ENCODE data around the gene BICD1. TPM values are rescaled to one million over a fixed set of nuclear protein-coding genes. Genes with fewer than 3 reads are reported as not detected.

Gene BICD1
- total and polyA plus RNA-seq, 4 donors = 3.0 to 42.6 (median 25.2) TPM

- Histone ChIP-seq H3K27me3 (ENCODE audit: control insufficient read depth in 1 of 2, insufficient read depth in 2 of 2, low read length in 1 of 2) (no peaks in the 10 kb centered on the region), H3K27ac (ENCODE audit: low read depth in 1 of 2, low read length in 2 of 2) (no peak overlapping the region), H3K36me3 (ENCODE audit: control insufficient read depth in 1 of 2, insufficient read depth in 2 of 2, low read length in 1 of 2) (peaks cover 0 to 2% of the 10 kb centered on the region in 2 donors), H3K9me3 (ENCODE audit: control insufficient read depth, low read length) (no peaks in the 10 kb centered on the region), H3K4me3 (ENCODE audit: low read length in 2 of 2) (no peak overlapping the region), H3K4me1 (ENCODE audit: control insufficient read depth in 1 of 2, insufficient read depth in 2 of 2, low read length in 2 of 2) (no peaks in the 10 kb centered on the region)
- DNase-seq (no peak), ATAC-seq (ENCODE audit: low FRiP score) (no peak)
- 89 to 98% methylated on average over 7 of the region's 7 CpGs for WGBS, 2 donors
- intact Hi-C loops (cut with DNase I) = no loop called here
These were observed 151.2 kb downstream of the BICD1 start for GRCh38 chr12:32257695-32258496.

GRCh38 chr12:32260696-32261095 lies 154.0 kb downstream of the BICD1 start:
- intact Hi-C loops (cut with DNase I) = no loop called here
- Histone ChIP-seq H3K27me3 (ENCODE audit: control insufficient read depth in 1 of 2, insufficient read depth in 2 of 2, low read length in 1 of 2) (no peaks in the 10 kb centered on the region), H3K27ac (ENCODE audit: low read depth in 1 of 2, low read length in 2 of 2) (no peak overlapping the region), H3K4me3 (ENCODE audit: low read length in 2 of 2) (no peak overlapping the region), H3K36me3 (ENCODE audit: control insufficient read depth in 1 of 2, insufficient read depth in 2 of 2, low read length in 1 of 2) (peaks cover 0 to 2% of the 10 kb centered on the region in 2 donors), H3K9me3 (ENCODE audit: control insufficient read depth, low read length) (no peaks in the 10 kb centered on the region), H3K4me1 (ENCODE audit: control insufficient read depth in 1 of 2, insufficient read depth in 2 of 2, low read length in 2 of 2) (no peaks in the 10 kb centered on the region)
- ATAC-seq (ENCODE audit: low FRiP score) (no peak), DNase-seq (no peak)
- WGBS, 2 donors = 93 to 96% methylated on average over 3 of the region's 3 CpGs

GRCh38 chr12:32261638-32262037 lies 155.0 kb downstream of the BICD1 start:
- Histone ChIP-seq H3K4me3 (ENCODE audit: low read length in 2 of 2) (no peak overlapping the region), H3K27me3 (ENCODE audit: control insufficient read depth in 1 of 2, insufficient read depth in 2 of 2, low read length in 1 of 2) (no peaks in the 10 kb centered on the region), H3K36me3 (ENCODE audit: control insufficient read depth in 1 of 2, insufficient read depth in 2 of 2, low read length in 1 of 2) (peaks cover 0 to 2% of the 10 kb centered on the region in 2 donors), H3K27ac (ENCODE audit: low read depth in 1 of 2, low read length in 2 of 2) (no peak overlapping the region), H3K9me3 (ENCODE audit: control insufficient read depth, low read length) (no peaks in the 10 kb centered on the region), H3K4me1 (ENCODE audit: control insufficient read depth in 1 of 2, insufficient read depth in 2 of 2, low read length in 2 of 2) (no peaks in the 10 kb centered on the region)
- intact Hi-C loops (cut with DNase I) = no loop called here
- no peak for DNase-seq
- WGBS, 2 donors = 89 to 92% methylated on average over 1 of the region's 1 CpG
- no peak for ATAC-seq (ENCODE audit: low FRiP score)

- Histone ChIP-seq H3K27me3 (ENCODE audit: control insufficient read depth in 1 of 2, insufficient read depth in 2 of 2, low read length in 1 of 2) (no peaks in the 10 kb centered on the region), H3K27ac (ENCODE audit: low read depth in 1 of 2, low read length in 2 of 2) (no peak overlapping the region), H3K4me1 (ENCODE audit: control insufficient read depth in 1 of 2, insufficient read depth in 2 of 2, low read length in 2 of 2) (no peaks in the 10 kb centered on the region), H3K9me3 (ENCODE audit: control insufficient read depth, low read length) (no peaks in the 10 kb centered on the region), H3K36me3 (ENCODE audit: control insufficient read depth in 1 of 2, insufficient read depth in 2 of 2, low read length in 1 of 2) (no peaks in the 10 kb centered on the region), H3K4me3 (ENCODE audit: low read length in 2 of 2) (no peak overlapping the region)
- intact Hi-C loops (cut with DNase I) = no loop called here
- WGBS, 2 donors = 76 to 79% methylated on average over 5 of the region's 5 CpGs
- ATAC-seq (ENCODE audit: low FRiP score) = no peak
- no peak for DNase-seq
These were observed 158.3 kb downstream of the BICD1 start for GRCh38 chr12:32264961-32265360.

GRCh38 chr12:32265456-32265855 lies 158.8 kb downstream of the BICD1 start:
- Histone ChIP-seq H3K36me3 (ENCODE audit: control insufficient read depth in 1 of 2, insufficient read depth in 2 of 2, low read length in 1 of 2) (no peaks in the 10 kb centered on the region), H3K27ac (ENCODE audit: low read depth in 1 of 2, low read length in 2 of 2) (no peak overlapping the region), H3K4me3 (ENCODE audit: low read length in 2 of 2) (no peak overlapping the region), H3K27me3 (ENCODE audit: control insufficient read depth in 1 of 2, insufficient read depth in 2 of 2, low read length in 1 of 2) (no peaks in the 10 kb centered on the region), H3K9me3 (ENCODE audit: control insufficient read depth, low read length) (no peaks in the 10 kb centered on the region), H3K4me1 (ENCODE audit: control insufficient read depth in 1 of 2, insufficient read depth in 2 of 2, low read length in 2 of 2) (no peaks in the 10 kb centered on the region)
- ATAC-seq (ENCODE audit: low FRiP score) = no peak
- no peak for DNase-seq
- 90% methylated on average over 7 of the region's 7 CpGs for WGBS, 2 donors
- intact Hi-C loops (cut with DNase I) = no loop called here

- DNase-seq = no peak
- H3K27ac ChIP-seq (ENCODE audit: low read depth in 1 of 2, low read length in 2 of 2) = no peak overlapping the region
- ATAC-seq (ENCODE audit: low FRiP score) = no peak
These were observed 159.3 kb downstream of the BICD1 start for GRCh38 chr12:32265951-32266350.

GRCh38 chr12:32266756-32267155 lies 160.1 kb downstream of the BICD1 start:
- WGBS, 2 donors = 91 to 95% methylated on average over 5 of the region's 5 CpGs
- Histone ChIP-seq H3K4me1 (ENCODE audit: control insufficient read depth in 1 of 2, insufficient read depth in 2 of 2, low read length in 2 of 2) (no peaks in the 10 kb centered on the region), H3K27ac (ENCODE audit: low read depth in 1 of 2, low read length in 2 of 2) (no peak overlapping the region), H3K4me3 (ENCODE audit: low read length in 2 of 2) (no peak overlapping the region), H3K27me3 (ENCODE audit: control insufficient read depth in 1 of 2, insufficient read depth in 2 of 2, low read length in 1 of 2) (no peaks in the 10 kb centered on the region), H3K9me3 (ENCODE audit: control insufficient read depth, low read length) (no peaks in the 10 kb centered on the region), H3K36me3 (ENCODE audit: control insufficient read depth in 1 of 2, insufficient read depth in 2 of 2, low read length in 1 of 2) (no peaks in the 10 kb centered on the region)
- intact Hi-C loops (cut with DNase I) = loop anchor here in 1 of 2 donors (2.0 kb wide), 1 partner anchor 38 kb away; no protein-coding TSS in a partner anchor
- no peak for DNase-seq
- ATAC-seq (ENCODE audit: low FRiP score) = no peak

More at GRCh38 chr12:32265951-32266350, 159.3 kb downstream of the BICD1 start:
- 80 to 81% methylated on average over 3 of the region's 3 CpGs for WGBS, 2 donors
- intact Hi-C loops (cut with DNase I) = loop anchor here in 1 of 2 donors (2.0 kb wide), 1 partner anchor 39 kb away; no protein-coding TSS in a partner anchor
- Histone ChIP-seq H3K27me3 (ENCODE audit: control insufficient read depth in 1 of 2, insufficient read depth in 2 of 2, low read length in 1 of 2) (no peaks in the 10 kb centered on the region), H3K9me3 (ENCODE audit: control insufficient read depth, low read length) (no peaks in the 10 kb centered on the region), H3K4me1 (ENCODE audit: control insufficient read depth in 1 of 2, insufficient read depth in 2 of 2, low read length in 2 of 2) (no peaks in the 10 kb centered on the region), H3K4me3 (ENCODE audit: low read length in 2 of 2) (no peak overlapping the region), H3K36me3 (ENCODE audit: control insufficient read depth in 1 of 2, insufficient read depth in 2 of 2, low read length in 1 of 2) (no peaks in the 10 kb centered on the region)

- WGBS, 2 donors = 56 to 68% methylated on average over 10 of the region's 10 CpGs
- Histone ChIP-seq H3K4me3 (ENCODE audit: low read length in 2 of 2) (no peak overlapping the region), H3K4me1 (ENCODE audit: control insufficient read depth in 1 of 2, insufficient read depth in 2 of 2, low read length in 2 of 2) (no peaks in the 10 kb centered on the region), H3K27ac (ENCODE audit: low read depth in 1 of 2, low read length in 2 of 2) (no peak overlapping the region), H3K36me3 (ENCODE audit: control insufficient read depth in 1 of 2, insufficient read depth in 2 of 2, low read length in 1 of 2) (no peaks in the 10 kb centered on the region), H3K9me3 (ENCODE audit: control insufficient read depth, low read length) (no peaks in the 10 kb centered on the region), H3K27me3 (ENCODE audit: control insufficient read depth in 1 of 2, insufficient read depth in 2 of 2, low read length in 1 of 2) (no peaks in the 10 kb centered on the region)
- intact Hi-C loops (cut with DNase I) = no loop called here
- DNase-seq (no peak), ATAC-seq (ENCODE audit: low FRiP score) (peak; percentile 60)
These were observed 164.4 kb downstream of the BICD1 start for GRCh38 chr12:32270818-32271710.

Measured in aorta (tissue), 5 donors.